ENCODE data around the gene CHID1. TPM values are rescaled to one million over a fixed set of nuclear protein-coding genes. Genes with fewer than 3 reads are reported as not detected.

Gene CHID1
- total and polyA plus RNA-seq, 2 of the 8 experiments (the other 6 are each of a cell fraction or from before 2014, with no cell fraction given) = 81.2 to 88.5 TPM

GRCh38 chr11:824942-825341 is 85.7 kb downstream of the CHID1 start:
- no peak overlapping the region for H4K5ac ChIP-seq (ENCODE audit: insufficient read length, low read depth, low read length)
- no peak overlapping the region for H3K56ac ChIP-seq (replicated peaks; ENCODE audit: insufficient read length, low read depth, low read length)
- H2BK120ac ChIP-seq (replicated peaks; ENCODE audit: low read depth, low read length) = no peak overlapping the region
- peaks cover 0 to 20% (median 11%) of the 10 kb centered on the region in 4 experiments; a peak in 5 of 7 replicates for H3K27me3 ChIP-seq (replicated peaks in 1 of 4; ENCODE audit: control insufficient read depth in 3 of 4, extremely low read depth in 1 of 4, insufficient read depth in 3 of 4, low read length in 3 of 4)
- FAIRE-seq (no peak), DNase-seq (ENCODE audit: low read depth in 1 of 2, low spot score in 2 of 2) (no peak)
- no peak overlapping the region for H3K23ac ChIP-seq (ENCODE audit: insufficient read length)
- no peak overlapping the region for H2BK12ac ChIP-seq (ENCODE audit: low read depth, low read length)
- no peak overlapping the region for H3K4ac ChIP-seq (replicated peaks; ENCODE audit: insufficient read length, low read depth, low read length)
- peaks cover 0 to 14% of the 10 kb centered on the region in 2 experiments for H4K20me1 ChIP-seq (replicated peaks in 1 of 2; ENCODE audit: control insufficient read depth in 1 of 2, insufficient read depth in 2 of 2, low read length in 2 of 2)
- ChIA-PET POLR2A (ENCODE audit: partially characterized antibody) (interaction anchor here (1.4 to 53.0 kb wide), 3 partner anchors 5 to 26 kb away, joined by 5 to 1917 read pairs (median 1917); partner anchors contain the start of genes CD151, CEND1, CRACR2B and PIDD1), CTCF (ENCODE audit: partially characterized antibody) (interaction anchor here (0.9 to 1.4 kb wide), 4 partner anchors 13 to 32 kb away, joined by 3 to 4 read pairs (median 4); no protein-coding TSS in a partner anchor)
- 79% methylated on average over 10 of the region's 11 CpGs; no CpG with 5 or more reads in 1 of the 2 experiments for WGBS, 2 experiments (ENCODE audit: extremely low coverage in 1 of 2, insufficient coverage in 1 of 2, insufficient read length in 1 of 2, insufficient replicate concordance in 2 of 2, low coverage in 1 of 2, low lambda C conversion rate in 2 of 2, missing lambda C conversion rate in 1 of 2)
- no peak overlapping the region for H2BK15ac ChIP-seq (ENCODE audit: low read length)
- H3K79me1 ChIP-seq (ENCODE audit: low read depth, low read length) = peaks cover 8% of the 10 kb centered on the region
- no peak overlapping the region for H4K8ac ChIP-seq (ENCODE audit: extremely low read depth, insufficient read depth, low read length)
- no peak overlapping the region for H3K18ac ChIP-seq (ENCODE audit: extremely low read depth, low read length)
- H3K4me2 ChIP-seq (ENCODE audit: insufficient read depth in 1 of 2, low read depth in 2 of 2, low read length in 2 of 2) = no peak overlapping the region
- no peak overlapping the region for H2AFZ ChIP-seq (ENCODE audit: low read length)
- H2BK5ac ChIP-seq (ENCODE audit: low read depth, low read length) = no peak overlapping the region
- H3K4me3 ChIP-seq (ENCODE audit: extremely low read depth in 1 of 4, insufficient read depth in 2 of 4, low read depth in 3 of 4, low read length in 4 of 4) = no peak overlapping the region
- peaks cover 0 to 10% (median 1%) of the 10 kb centered on the region in 4 experiments; a peak in 1 of 8 replicates for H3K36me3 ChIP-seq (ENCODE audit: control insufficient read depth in 2 of 4, insufficient read depth in 4 of 4, low read length in 3 of 4)
- peaks cover 0 to 5% of the 10 kb centered on the region in 2 experiments; a peak in 1 of 4 replicates for H3K79me2 ChIP-seq (ENCODE audit: control insufficient read depth in 1 of 2, insufficient read depth in 2 of 2, low read length in 2 of 2)
- H4K91ac ChIP-seq (replicated peaks; ENCODE audit: insufficient read length, low read length) = no peak overlapping the region
- no peak overlapping the region for H2BK20ac ChIP-seq (ENCODE audit: low read length)
- no peaks in the 10 kb centered on the region for H3K9me3 ChIP-seq (ENCODE audit: insufficient read depth in 2 of 2, low read depth in 1 of 2, low read length in 1 of 2)
- TF ChIP-seq CREB1 (IDR thresholded peaks at IDR 0.05) (no peak), BACH1 (IDR thresholded peaks at IDR 0.05; ENCODE audit: low read length) (no peak), SAP30 (IDR thresholded peaks at IDR 0.05; ENCODE audit: insufficient read depth, insufficient replicate concordance, low read length) (no peak), CHD1 (IDR thresholded peaks at IDR 0.05; ENCODE audit: low read depth, low read length) (no peak), NRF1 (IDR thresholded peaks at IDR 0.05; ENCODE audit: low read depth, low read length) (no peak), HDAC2 (IDR thresholded peaks at IDR 0.05; ENCODE audit: borderline replicate concordance in 1 of 2, low read depth in 2 of 2, low read length in 2 of 2) (no peak), BRCA1 (IDR thresholded peaks at IDR 0.05; ENCODE audit: low read depth, low read length) (no peak), PHF8 (conservative IDR thresholded peaks at IDR 0.05; ENCODE audit: low read depth, low read length) (no peak), KDM1A (IDR thresholded peaks at IDR 0.05; ENCODE audit: borderline replicate concordance, low read length) (no peak), SIRT6 (IDR thresholded peaks at IDR 0.05; ENCODE audit: low read length) (no peak), RFX5 (IDR thresholded peaks at IDR 0.05; ENCODE audit: borderline replicate concordance, low read depth, low read length) (no peak)
- TF ChIP-seq, protein P1, sequence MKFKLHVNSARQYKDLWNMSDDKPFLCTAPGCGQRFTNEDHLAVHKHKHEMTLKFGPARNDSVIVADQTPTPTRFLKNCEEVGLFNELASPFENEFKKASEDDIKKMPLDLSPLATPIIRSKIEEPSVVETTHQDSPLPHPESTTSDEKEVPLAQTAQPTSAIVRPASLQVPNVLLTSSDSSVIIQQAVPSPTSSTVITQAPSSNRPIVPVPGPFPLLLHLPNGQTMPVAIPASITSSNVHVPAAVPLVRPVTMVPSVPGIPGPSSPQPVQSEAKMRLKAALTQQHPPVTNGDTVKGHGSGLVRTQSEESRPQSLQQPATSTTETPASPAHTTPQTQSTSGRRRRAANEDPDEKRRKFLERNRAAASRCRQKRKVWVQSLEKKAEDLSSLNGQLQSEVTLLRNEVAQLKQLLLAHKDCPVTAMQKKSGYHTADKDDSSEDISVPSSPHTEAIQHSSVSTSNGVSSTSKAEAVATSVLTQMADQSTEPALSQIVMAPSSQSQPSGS (IDR thresholded peaks at IDR 0.05; ENCODE audit: low read length) = no peak
- H3K27ac ChIP-seq (ENCODE audit: low read depth, low read length) = no peak overlapping the region
- no peak overlapping the region for H3K14ac ChIP-seq (ENCODE audit: insufficient read length)
- H3K9ac ChIP-seq (replicated peaks in 1 of 4; ENCODE audit: extremely low read depth in 1 of 4, low read depth in 3 of 4, low read length in 3 of 4) = no peak overlapping the region
- no peak overlapping the region for H2AK5ac ChIP-seq (ENCODE audit: low read depth, low read length)
- H3K4me1 ChIP-seq (replicated peaks in 1 of 4; ENCODE audit: control insufficient read depth in 3 of 4, insufficient read depth in 4 of 4, low read length in 3 of 4) = peaks cover 0 to 33% (median 26%) of the 10 kb centered on the region in 4 experiments; a peak in 6 of 7 replicates
- peaks cover 16% of the 10 kb centered on the region for H3K23me2 ChIP-seq (ENCODE audit: low read depth, low read length)
